SU-DHL-6 (cell line): ENCODE measurements around the gene ENTPD8.

Source experiments
- H2AFZ ChIP-seq: fragments of 200-600 bp; sonication (generic); 2 replicates; pipeline ENCODE4 v1.6.1; 2014; ENCODE audit warnings: low read depth, mild to moderate bottlenecking, moderate library complexity, mixed read lengths, antibody characterized with exemption, low read length; ENCODE audit not compliant: severe bottlenecking
- H3F3A ChIP-seq: fragments of 200-600 bp; shearing (Covaris generic); 2 replicates; pipeline ENCODE4 v1.6.0; 2016; ENCODE audit warnings: antibody characterized with exemption, mild to moderate bottlenecking; ENCODE audit not compliant: insufficient read depth
- H3K27ac ChIP-seq: fragments of 200-600 bp; sonication (generic); 2 replicates; pipeline ENCODE4 v1.5.1; 2016; ENCODE audit warnings: low read depth, mild to moderate bottlenecking, low read length, moderate library complexity, mixed read lengths
- H3K27me3 ChIP-seq: fragments of 200-600 bp; sonication (generic), shearing (Covaris generic); 2 replicates; pipeline ENCODE4 v1.6.0; 2014; ENCODE audit warnings: mild to moderate bottlenecking, low read length
- H3K36me3 ChIP-seq: fragments of 200-600 bp; sonication (generic); 2 replicates; pipeline ENCODE4 v1.6.1; 2014; ENCODE audit warnings: mild to moderate bottlenecking, low read length, mixed read lengths
- H3K4me2 ChIP-seq: fragments of 300-600, 200-600 bp; shearing (Covaris generic), sonication (generic); 2 replicates; pipeline ENCODE4 v1.6.0; 2014; ENCODE audit warnings: low read length, low read depth, mild to moderate bottlenecking; ENCODE audit not compliant: poor library complexity, severe bottlenecking
- H3K4me3 ChIP-seq: fragments of 200-600 bp; sonication (generic); 2 replicates; pipeline ENCODE4 v1.5.1; 2014; ENCODE audit warnings: antibody characterized with exemption, low read length, mild to moderate bottlenecking, mixed read lengths; ENCODE audit not compliant: insufficient read depth, poor library complexity, severe bottlenecking
- H3K79me2 ChIP-seq: fragments of 200-600 bp; sonication (generic); 2 replicates; pipeline ENCODE4 v1.6.1; 2014; ENCODE audit warnings: mild to moderate bottlenecking, low read length, moderate library complexity; ENCODE audit not compliant: insufficient read depth
- H3K9ac ChIP-seq: fragments of 200-600 bp; sonication (generic); 2 replicates; pipeline ENCODE4 v1.7.0; 2014; ENCODE audit warnings: mild to moderate bottlenecking, low read length
- H3K9me2 ChIP-seq: fragments of 200-600 bp; sonication (generic); replicated peaks from 2 replicates; pipeline ENCODE4 v1.6.1; 2014; ENCODE audit warnings: low read length; ENCODE audit not compliant: insufficient read depth
- H3K9me3 ChIP-seq: fragments of 200-600 bp; sonication (generic); 2 replicates; pipeline ENCODE4 v1.6.1; 2014; ENCODE audit warnings: low read length, mixed read lengths; ENCODE audit not compliant: insufficient read depth
- H4K20me1 ChIP-seq: fragments of 200-600 bp; sonication (generic); 2 replicates; pipeline ENCODE4 v1.6.1; 2014; ENCODE audit warnings: low read depth, mild to moderate bottlenecking, antibody characterized with exemption, low read length, moderate library complexity, mixed read lengths
- CTCF ChIP-seq: fragments of 200-600 bp; sonication (generic); IDR thresholded peaks from one replicate; pipeline ENCODE4 v1.5.1; 2017; ENCODE audit warnings: antibody characterized with exemption, mild to moderate bottlenecking, low read length, moderate library complexity; ENCODE audit not compliant: insufficient read depth, poor library complexity, severe bottlenecking
- EZH2phosphoT487 ChIP-seq: fragments of 200-600 bp; sonication (generic), shearing (Covaris generic); conservative IDR thresholded peaks from 2 replicates; pipeline ENCODE4 v1.6.1; 2018; ENCODE audit warnings: mild to moderate bottlenecking, antibody characterized with exemption, low read length, moderate library complexity, mixed read lengths

ENTPD8 gene

GRCh38 chr9:137392232-137393007 lies 48.7 kb downstream of the ENTPD8 start:
- Histone ChIP-seq H3K9ac (no peak overlapping the region), H3K27me3 (no peaks in the 10 kb centered on the region), H3K79me2 (no peaks in the 10 kb centered on the region), H2AFZ (no peak overlapping the region), H3K27ac (no peak overlapping the region), H3K36me3 (no peaks in the 10 kb centered on the region), H4K20me1 (no peaks in the 10 kb centered on the region), H3K4me3 (no peak overlapping the region), H3K4me2 (no peak overlapping the region), H3K9me3 (no peaks in the 10 kb centered on the region), H3F3A (no peaks in the 10 kb centered on the region), H3K9me2 (no peaks in the 10 kb centered on the region)
- TF ChIP-seq EZH2phosphoT487, result no peak

- no peak overlapping the region for H3K4me3 ChIP-seq
- no peaks in the 10 kb centered on the region for H3K79me2 ChIP-seq
- H3K9me3 ChIP-seq, result no peaks in the 10 kb centered on the region
- H3K4me2 ChIP-seq, result no peak overlapping the region
- H3F3A ChIP-seq, result no peaks in the 10 kb centered on the region
- H3K36me3 ChIP-seq, result no peaks in the 10 kb centered on the region
- H3K27ac ChIP-seq, result no peak overlapping the region
- H3K9me2 ChIP-seq, result no peaks in the 10 kb centered on the region
- H3K9ac ChIP-seq, result no peak overlapping the region
- H2AFZ ChIP-seq, result no peak overlapping the region
- no peak for TF ChIP-seq CTCF
- no peak for TF ChIP-seq EZH2phosphoT487
- H4K20me1 ChIP-seq, result no peaks in the 10 kb centered on the region
- no peaks in the 10 kb centered on the region for H3K27me3 ChIP-seq
These were observed 49.8 kb downstream of the ENTPD8 start for GRCh38 chr9:137391411-137391754.

GRCh38 chr9:137390553-137391410 lies 50.4 kb downstream of the ENTPD8 start:
- no peaks in the 10 kb centered on the region for H3K79me2 ChIP-seq
- H3K27ac ChIP-seq, result no peak overlapping the region
- H2AFZ ChIP-seq, result no peak overlapping the region
- no peaks in the 10 kb centered on the region for H4K20me1 ChIP-seq
- H3K4me3 ChIP-seq, result no peak overlapping the region
- no peak overlapping the region for H3K9ac ChIP-seq
- no peaks in the 10 kb centered on the region for H3K27me3 ChIP-seq
- H3K4me2 ChIP-seq, result no peak overlapping the region
- H3K36me3 ChIP-seq, result no peaks in the 10 kb centered on the region
- no peaks in the 10 kb centered on the region for H3K9me3 ChIP-seq
- H3F3A ChIP-seq, result no peaks in the 10 kb centered on the region
- TF ChIP-seq EZH2phosphoT487 (no peak), CTCF (no peak)
- H3K9me2 ChIP-seq, result no peaks in the 10 kb centered on the region

- H4K20me1 ChIP-seq, result no peaks in the 10 kb centered on the region
- no peaks in the 10 kb centered on the region for H3F3A ChIP-seq
- no peaks in the 10 kb centered on the region for H3K36me3 ChIP-seq
- no peak overlapping the region for H3K27ac ChIP-seq
- H3K79me2 ChIP-seq, result no peaks in the 10 kb centered on the region
- TF ChIP-seq CTCF (no peak), EZH2phosphoT487 (no peak)
- no peaks in the 10 kb centered on the region for H3K9me2 ChIP-seq
- no peak overlapping the region for H2AFZ ChIP-seq
- H3K4me3 ChIP-seq, result no peak overlapping the region
- H3K4me2 ChIP-seq, result no peak overlapping the region
- no peaks in the 10 kb centered on the region for H3K9me3 ChIP-seq
- H3K9ac ChIP-seq, result no peak overlapping the region
- no peaks in the 10 kb centered on the region for H3K27me3 ChIP-seq
These were observed 51.8 kb downstream of the ENTPD8 start for GRCh38 chr9:137389428-137389746.
